Measurements from ENCODE around the gene LCOR.
"Not testable (repeated sequence)": the region's sequence is repeated elsewhere in the genome, so short reads cannot be mapped to it uniquely, and the experiment has no call there.

The LCOR gene

DNA sequence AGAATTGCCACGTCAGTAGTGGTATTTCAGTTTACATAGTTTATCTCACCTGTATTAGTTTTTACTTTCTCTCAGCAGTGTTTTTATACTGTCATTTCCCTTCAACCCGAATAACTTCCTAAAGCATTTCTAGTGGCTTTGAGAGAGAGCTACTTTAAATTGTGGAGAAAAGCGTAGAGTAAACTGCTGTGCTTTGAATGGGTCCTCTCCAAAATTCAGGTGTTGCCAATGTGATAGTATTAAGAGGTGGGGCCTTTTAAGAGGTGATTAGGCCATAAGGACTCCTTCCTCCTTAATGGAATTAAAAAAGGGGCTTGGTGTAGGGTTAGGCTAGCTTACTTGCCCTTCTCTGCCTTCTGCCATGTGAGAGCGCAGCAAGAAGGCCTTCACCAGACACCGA lies 98.4 kb downstream of the LCOR start:
- DNase-seq (ENCODE audit: low spot score), result no peak

DNA sequence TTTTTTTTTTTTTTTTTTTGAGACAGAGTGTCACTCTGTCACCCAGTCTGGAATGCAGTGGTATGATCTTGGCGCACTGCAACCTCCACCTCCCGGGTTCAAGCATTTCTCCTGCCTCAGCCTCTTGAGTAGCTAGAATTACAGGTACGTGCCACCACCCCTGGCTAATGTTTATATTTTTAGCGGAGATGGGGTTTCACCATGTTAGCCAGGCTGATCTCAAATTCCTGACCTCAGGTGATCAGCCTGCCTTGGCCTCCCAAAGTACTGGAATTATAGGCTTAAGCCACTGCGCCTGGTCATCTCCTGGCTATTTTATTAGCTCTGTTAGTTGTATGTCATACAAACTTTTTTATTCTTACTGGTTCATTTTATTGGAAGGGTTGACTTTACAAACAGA lies 103.0 kb downstream of the LCOR start:
- no peak for DNase-seq (ENCODE audit: low spot score)

DNA sequence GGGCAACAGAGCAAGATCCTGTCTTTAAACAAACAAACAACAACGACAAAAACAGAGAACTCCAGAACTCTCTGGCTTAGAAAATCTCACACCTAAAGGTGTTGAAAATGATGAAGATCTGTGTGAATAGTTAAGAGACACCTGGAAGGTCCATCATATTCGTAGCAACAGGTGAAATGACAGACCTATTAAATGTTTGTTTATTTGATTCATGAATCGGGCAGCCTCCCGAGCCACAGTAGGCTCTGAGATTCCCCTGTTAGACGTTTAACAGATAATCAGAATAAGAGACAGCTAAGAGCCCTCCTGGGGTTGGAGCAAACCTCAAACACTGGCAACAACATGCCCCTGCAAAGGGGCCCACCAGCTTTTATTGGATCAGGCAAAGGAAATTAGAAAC lies 103.7 kb downstream of the LCOR start:
- no peak for DNase-seq (ENCODE audit: low spot score)

DNA sequence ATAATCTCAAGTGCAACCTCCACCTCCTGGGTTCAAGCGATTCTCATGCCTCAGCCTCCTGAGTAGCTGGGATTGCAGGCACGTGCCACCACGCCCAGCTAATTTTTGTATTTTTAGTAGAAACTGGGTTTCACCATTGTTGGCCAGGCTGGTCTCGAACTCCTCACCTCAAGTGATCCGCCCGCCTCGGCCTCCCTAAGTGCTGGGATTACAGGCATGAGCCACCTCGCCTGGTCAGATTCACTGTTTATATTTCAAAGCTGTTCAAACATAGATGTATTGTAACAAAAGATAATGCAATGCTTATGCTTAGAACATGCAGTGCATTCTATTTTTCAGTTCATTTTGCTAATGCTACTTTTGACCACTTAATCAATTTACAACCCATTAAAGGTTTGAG lies 111.1 kb downstream of the LCOR start:
- not testable (repeated sequence) for DNase-seq (ENCODE audit: low spot score)

DNA sequence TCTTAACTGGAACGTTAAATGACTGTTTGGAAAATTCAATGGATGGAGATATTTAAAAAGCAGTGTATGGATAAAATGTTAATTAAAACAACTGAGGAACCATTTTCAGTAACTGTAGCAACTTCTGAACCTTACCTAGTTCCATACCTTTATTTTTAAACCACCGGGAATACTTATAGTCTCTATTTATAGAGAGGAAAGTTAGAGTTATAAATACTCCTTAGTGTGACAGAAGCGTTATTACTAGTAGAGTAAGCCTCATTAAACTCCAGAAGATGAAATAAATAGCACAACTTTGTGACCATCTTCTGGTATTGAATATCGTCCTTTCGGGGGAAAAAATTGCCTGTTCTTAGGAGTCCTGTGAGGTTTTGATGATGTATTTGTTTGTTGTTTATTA lies 114.9 kb downstream of the LCOR start:
- DNase-seq (ENCODE audit: low spot score), result no peak

DNA sequence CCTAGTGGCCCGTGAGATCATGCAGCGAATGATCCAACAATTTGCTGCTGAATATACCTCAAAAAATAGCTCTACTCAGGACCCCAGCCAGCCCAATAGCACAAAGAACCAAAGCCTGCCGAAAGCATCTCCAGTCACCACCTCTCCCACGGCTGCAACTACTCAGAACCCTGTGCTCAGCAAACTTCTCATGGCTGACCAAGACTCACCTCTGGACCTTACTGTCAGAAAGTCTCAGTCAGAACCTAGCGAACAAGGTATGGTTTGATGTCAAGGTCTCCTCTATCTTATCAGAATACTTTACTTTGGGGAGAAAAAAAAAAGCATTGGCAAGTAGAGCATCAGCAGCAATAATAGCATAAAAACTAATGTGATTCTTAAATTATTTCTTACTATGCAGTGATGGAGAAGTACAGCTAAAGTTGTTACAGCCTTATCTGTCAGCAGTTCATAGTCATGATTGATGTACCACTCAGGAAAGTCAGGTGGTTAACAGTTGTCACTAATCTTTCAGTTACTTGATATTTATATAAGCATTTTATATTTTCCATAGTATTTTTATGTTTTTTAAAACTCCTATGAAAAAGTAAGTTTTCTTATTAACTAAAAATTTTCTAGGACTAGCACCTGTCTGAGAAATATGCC lies 117.1 kb downstream of the LCOR start:
- no peak for DNase-seq (ENCODE audit: low spot score)

DNA sequence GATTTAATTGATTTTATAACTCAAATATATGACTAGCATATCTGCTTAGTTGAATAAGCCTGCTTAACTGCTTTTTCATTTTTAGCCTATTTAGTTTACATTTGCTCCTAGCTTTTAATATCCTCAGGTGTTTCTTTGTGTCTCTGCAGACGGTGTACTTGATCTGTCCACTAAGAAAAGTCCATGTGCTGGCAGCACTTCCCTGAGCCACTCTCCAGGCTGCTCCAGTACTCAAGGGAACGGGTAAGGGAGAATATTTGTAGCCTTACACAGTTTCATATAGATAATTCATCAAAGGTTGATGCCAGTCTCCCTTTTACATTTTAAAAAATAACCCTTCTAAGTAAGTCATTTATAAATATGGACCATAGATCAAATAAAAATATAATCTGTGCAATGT lies 119.9 kb downstream of the LCOR start:
- DNase-seq (ENCODE audit: low spot score), result no peak

DNA sequence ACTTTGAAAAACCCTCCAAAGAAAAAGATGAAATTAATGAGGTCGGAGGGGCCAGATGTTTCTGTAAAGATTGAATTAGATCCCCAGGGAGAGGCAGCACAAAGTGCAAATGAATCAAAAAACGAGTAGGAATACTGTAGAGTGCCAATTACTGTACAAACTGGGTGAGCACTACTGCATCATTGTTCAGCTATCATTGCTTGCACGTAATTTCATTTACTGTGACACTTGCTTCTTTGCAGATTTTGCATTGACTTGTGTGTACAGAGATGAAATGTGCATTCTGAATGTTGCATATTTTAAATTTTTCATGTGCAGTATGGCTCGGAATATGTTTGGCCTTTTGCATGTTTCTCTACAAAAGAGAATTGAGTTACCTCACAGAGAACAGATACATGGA lies 123.7 kb downstream of the LCOR start:
- no peak for DNase-seq (ENCODE audit: low spot score)

DNA sequence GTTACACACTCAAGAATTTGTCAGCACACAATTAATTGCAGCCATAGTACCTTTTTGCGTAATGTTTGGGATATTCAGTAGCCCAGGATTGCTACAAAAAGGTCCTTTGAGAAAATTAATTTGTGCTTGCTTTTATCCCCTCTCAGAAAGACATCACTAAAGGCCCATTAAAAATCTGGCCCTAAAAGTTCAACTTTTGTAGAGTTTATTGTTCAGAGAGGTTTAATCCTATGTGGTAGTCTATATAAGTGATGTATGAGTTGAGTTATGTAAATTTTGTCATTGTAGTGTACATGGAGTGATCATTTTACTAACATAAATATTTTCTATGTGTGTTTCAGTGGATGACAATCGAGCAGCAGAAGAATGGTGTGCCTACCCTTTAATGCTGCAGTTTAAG lies 126.0 kb downstream of the LCOR start:
- no peak for DNase-seq (ENCODE audit: low spot score)

DNA sequence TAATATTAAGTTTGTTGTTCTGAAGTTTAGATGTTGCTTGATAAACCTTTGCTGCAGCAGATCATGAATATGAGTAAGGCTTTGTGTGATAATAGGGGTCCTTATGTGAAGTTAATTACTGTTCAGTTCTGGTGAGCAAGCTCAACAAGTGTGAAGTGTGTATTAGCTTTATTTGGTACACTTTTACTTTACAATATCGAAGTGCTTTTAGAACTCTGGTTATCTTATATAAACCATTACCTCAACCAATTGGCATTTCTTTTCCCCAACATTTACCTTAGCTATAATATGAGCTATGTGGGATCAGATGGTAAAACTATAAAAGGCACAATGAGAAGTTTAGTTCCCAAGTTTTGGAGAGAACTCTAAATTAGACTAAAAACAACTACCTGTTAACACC lies 127.6 kb downstream of the LCOR start:
- DNase-seq (ENCODE audit: low spot score), result no peak

DNA sequence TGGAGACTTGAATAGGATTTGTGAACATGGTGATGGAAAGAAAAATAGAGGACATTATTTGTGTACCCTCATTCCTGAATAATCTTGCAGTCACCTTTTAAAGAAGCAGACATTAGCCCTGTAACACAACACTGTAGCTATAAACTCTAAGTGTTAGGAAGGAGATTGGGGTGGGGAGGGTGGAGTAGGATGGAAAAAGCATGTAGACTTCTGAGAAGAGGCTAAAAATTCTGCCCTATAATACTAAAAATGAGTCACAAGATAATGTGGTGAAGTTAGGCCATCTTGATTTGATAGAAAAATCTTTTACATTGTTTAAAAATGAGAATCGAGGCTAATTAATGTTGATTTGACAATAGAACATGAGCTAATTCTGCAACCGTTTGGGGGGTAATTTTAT lies 128.8 kb downstream of the LCOR start:
- DNase-seq (ENCODE audit: low spot score), result no peak

DNA sequence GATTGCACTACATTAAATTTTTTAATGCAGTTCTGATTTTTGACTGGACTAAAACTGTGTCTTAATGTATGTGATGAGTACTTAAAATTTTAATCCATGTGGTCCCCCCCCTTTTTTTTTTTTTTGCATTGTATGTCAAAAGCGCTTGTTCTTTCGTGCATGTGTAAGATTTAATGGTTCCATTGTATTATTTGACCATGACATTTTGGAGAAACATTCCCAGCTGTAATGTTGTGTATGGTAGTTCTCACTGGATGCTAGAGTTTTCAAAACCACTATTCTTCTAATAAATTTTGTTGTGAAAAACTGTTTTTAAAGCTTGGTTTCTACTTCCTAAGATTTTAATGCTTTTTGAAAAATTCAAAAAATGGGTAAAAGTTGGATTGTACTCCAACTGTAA lies 132.0 kb downstream of the LCOR start:
- DNase-seq (ENCODE audit: low spot score), result no peak

DNA sequence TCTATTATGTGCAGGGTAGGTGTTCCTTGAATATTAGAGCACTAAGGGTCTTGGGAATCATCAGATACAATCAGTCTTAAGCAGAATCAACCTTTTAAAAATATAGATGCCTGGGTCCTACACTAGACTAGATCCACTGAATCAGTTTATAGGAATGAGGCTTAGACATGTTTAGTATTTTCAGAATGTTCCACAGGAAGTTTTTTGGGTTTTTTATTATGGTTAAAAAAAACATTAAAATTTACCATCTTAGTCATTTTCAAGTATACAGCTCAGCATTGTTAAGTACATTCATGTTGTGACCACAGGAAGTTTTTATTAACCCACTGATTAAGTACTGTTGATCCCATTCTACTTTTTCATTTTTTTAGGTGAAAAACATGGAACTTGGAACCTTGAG lies 135.7 kb downstream of the LCOR start:
- DNase-seq (ENCODE audit: low spot score), result no peak

DNA sequence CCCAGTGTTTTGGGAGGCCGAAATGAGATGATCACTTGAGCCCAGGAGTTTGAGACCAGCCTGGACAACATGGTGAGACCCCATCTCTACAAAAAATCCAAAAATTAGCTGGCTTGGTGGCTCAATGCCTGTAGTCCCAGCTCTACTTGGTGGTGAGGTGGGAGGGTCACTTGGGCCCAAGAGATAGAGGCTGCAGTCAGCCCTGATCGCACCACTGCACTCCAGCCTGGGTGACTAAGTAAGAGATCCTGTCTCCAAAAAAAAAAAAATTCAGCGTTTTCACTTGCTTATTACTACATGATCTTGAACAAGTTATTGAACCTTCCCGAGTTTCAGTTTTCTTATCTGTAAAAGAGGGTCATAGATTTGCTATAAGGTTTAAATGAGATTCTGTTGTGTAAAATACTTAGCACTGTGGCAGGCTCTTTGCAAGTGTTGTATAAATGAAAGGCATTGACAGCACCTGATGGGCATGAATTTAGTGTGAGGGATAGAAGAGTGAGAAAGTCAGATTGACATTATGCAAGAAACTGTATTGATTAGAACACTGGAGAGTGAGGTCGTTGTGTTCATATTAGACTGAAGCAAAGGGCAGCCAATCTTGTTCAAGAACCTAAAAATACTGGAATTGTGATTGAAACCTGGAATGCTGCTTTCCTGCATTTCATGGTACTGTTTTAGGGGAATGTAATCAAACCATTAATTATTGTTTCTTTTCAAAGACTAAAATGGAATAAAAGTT lies 136.8 kb downstream of the LCOR start:
- DNase-seq (ENCODE audit: low spot score), result no peak

DNA sequence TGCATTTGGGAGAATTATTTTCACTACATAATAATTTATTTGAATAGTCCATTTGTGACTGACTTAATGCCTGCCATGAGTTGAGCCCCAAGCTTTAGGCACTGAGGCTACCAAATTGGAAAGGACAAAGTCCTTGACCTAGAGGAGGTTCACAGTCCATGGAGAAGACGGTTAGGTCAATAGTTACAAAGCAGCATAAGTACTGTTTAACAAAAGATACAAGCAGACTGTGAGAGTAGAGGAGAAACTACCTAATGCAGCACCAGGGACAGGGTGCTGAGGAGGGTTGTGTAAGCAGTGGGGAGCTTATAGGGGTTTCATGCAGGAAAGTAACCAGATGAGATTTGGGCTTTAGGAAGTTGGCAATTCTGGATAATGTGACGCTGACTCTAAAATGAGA lies 139.2 kb downstream of the LCOR start:
- DNase-seq (ENCODE audit: low spot score), result no peak

DNA sequence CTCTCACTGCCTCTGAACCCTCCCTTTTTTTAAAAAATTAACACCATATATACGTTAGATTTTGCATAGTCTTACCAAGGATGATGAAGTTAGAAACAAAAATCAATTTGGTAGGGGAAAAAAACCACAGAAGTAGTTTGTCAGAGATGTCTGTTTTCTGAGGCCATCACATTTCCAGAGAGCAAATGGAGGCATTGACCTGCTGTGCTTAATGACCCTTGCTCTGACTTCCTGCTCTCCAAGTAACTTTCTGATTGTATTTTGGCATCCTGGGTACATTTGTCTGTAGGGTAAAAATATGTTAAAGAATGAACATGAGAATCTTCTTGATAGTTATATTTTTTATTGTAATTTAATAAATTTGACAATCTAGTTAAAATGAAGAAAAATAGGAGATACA lies 140.2 kb downstream of the LCOR start:
- no peak for DNase-seq (ENCODE audit: low spot score)

DNA sequence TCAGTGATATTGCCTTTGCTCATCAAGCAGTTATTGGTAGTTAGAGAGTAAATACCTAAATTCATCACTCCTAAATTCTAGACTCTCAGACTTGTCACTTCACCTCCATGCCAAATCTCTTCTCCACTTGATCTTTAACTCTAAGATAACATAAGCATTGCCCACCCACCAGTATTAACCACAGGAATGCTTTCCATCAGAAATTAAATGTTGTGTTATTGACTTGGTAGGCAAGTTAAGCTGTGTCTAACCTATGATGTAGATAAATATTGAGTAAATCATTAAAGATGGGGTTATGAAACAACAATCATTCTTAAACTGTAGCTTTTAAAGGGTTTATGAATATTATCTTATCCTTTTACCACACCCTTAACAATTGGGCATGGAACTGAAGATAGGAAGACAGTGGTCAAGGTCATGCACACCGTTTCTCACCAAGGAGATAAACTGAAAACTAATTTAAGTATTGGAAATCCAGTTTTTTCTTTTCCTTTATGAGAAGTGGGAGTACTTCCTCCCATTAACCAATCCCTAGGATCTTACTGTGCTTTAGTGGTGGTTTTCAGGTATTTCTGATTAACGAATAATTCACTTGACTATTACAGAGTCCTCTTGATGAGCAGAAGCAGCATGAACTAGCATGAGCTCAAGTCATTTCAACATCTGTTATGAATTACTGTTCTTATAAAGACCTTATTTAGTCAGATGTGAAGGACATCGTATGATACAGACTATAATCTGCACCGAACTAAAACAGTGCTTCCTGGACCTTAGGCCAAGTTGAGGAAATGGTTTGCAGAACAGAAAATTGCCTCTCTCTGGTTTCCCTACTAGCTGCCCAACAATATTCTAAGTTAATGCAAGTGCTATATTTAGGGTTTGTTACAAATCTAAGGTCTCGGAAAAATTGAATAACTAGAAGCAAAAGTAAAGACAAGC lies 142.0 kb downstream of the LCOR start:
- no peak for DNase-seq (ENCODE audit: low spot score)

DNA sequence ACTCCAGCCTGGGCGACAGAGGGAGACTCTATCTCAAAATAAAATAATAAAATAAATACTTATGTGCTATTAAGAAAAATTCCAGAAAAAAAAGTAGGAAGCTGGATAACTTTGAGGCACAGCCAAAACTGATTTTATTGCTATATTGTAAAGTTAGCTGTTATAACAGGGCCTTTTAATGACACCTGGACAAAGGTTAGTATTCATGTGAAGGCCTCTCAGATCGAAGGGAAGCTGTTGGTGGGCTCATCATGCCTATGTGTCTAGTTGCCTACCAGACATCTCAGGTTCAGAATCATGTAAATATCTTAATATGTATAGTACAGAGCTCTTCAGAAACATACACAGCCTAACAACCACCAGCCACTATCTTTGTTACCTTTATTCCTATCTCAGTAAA lies 143.0 kb downstream of the LCOR start:
- DNase-seq (ENCODE audit: low spot score), result no peak

DNA sequence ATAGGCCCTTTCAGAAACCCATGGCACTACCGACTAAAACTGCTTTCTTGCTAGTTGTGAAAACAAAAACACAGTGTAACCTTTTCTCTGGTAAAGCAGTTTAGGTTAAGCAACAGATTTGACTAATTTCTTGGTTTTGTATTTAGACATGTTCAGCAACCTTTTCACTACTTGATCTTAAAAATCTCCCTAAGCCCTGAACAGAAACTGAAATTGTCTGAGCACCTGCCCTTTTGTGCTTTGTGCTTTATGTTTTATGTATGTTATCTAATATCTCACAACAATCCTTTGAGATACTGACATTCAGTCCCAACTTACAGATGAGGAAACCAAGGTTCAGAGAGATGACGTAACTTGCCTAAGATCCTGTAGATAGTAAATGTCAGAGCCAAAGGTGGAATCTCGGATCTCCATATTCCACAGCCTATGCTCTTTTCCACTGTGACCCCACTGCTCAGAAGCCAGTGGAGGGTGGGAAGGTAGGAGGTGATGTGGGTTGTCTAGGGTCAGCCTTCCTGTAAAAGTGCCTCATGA lies 146.6 kb downstream of the LCOR start:
- no peak for DNase-seq (ENCODE audit: low spot score)

DNA sequence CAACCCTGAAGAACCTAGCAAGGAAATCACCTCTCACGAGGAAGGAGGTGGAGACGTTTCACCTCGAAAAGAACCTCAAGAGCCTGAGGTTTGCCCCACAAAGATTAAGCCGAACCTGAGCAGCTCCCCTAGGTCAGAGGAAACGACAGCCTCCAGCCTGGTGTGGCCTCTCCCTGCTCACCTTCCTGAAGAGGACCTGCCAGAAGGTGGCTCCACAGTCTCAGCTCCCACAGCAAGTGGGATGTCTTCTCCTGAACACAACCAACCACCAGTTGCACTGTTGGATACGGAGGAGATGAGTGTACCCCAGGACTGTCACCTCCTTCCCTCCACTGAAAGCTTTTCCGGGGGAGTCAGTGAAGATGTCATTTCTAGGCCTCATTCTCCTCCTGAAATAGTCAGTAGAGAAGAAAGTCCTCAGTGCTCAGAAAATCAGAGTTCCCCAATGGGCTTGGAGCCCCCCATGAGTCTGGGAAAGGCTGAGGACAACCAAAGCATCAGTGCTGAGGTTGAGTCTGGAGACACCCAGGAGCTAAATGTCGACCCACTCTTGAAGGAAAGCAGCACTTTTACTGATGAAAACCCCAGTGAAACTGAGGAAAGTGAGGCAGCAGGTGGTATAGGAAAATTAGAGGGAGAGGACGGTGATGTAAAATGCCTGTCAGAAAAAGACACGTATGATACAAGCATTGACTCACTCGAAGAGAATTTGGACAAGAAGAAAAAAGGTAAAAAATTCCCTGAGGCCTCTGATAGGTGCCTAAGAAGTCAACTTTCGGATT lies 150.2 kb downstream of the LCOR start:
- DNase-seq (ENCODE audit: low spot score), result no peak

DNA sequence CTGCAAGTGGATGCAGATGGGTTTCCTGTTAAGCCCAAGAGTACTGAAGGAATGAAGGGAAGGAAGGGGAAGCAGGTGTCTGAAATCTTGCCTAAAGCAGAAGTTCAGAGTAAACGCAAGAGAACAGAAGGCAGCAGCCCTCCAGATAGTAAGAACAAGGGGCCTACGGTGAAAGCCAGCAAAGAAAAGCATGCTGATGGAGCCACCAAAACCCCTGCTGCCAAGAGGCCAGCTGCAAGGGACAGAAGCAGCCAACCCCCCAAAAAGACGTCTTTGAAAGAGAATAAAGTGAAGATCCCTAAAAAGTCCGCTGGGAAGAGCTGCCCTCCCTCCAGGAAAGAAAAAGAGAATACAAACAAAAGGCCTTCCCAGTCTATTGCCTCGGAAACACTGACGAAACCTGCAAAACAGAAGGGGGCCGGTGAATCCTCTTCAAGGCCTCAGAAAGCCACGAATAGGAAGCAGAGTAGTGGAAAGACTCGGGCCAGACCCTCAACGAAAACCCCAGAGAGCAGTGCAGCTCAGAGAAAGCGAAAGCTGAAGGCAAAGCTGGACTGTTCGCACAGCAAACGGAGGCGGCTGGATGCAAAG lies 152.5 kb downstream of the LCOR start:
- no peak for DNase-seq (ENCODE audit: low spot score)

Measured in SK-N-DZ (cell line).